Activated CD8-positive, alpha-beta T cell treated with anti-CD3 and anti-CD28 coated beads for 36 hours (primary cell): ENCODE results near the gene MYO16. TPM values are rescaled to one million over a fixed set of nuclear protein-coding genes. Genes with fewer than 3 reads are reported as not detected.

ENCODE experiments used
- ATAC-seq: fragments of 200-7000 bp; cut with Tn5 transposase; one replicate; pipeline ENCODE4 v1.10.0; 2021; ENCODE audit warnings: mild to moderate bottlenecking, moderate library complexity
- CTCF ChIA-PET: fragments of 350-600 bp; sonication (Branson Sonifier 250); formaldehyde crosslinking; loops from one replicate; lab custom pipeline; 2021; ENCODE audit warnings: antibody characterized with exemption; lab: Charles Lee
- POLR2A ChIA-PET: fragments of 350-600 bp; sonication (Branson Sonifier 250); formaldehyde crosslinking; loops from one replicate; lab custom pipeline; 2021; ENCODE audit warnings: antibody characterized with exemption; lab: Charles Lee
- DNase-seq: peaks from one replicate; pipeline ENCODE4 v3.0.0-alpha.2; 2020
- H3K27ac Mint-ChIP-seq: one replicate; pipeline ENCODE4 v1.8.0; 2021; ENCODE audit warnings: mild to moderate bottlenecking, mixed read lengths
- H3K27me3 Mint-ChIP-seq: one replicate; pipeline ENCODE4 v1.8.0; 2021; ENCODE audit warnings: mixed read lengths
- H3K36me3 Mint-ChIP-seq: one replicate; pipeline ENCODE4 v1.8.0; 2021; ENCODE audit warnings: low read depth, mixed read lengths
- H3K4me1 Mint-ChIP-seq: one replicate; pipeline ENCODE4 v1.8.0; 2021; ENCODE audit warnings: low read depth, mixed read lengths
- H3K4me3 Mint-ChIP-seq: one replicate; pipeline ENCODE4 v1.8.0; 2021; ENCODE audit warnings: mild to moderate bottlenecking, moderate library complexity, mixed read lengths
- H3K9me3 Mint-ChIP-seq: one replicate; pipeline ENCODE4 v1.8.0; 2021; ENCODE audit warnings: mixed read lengths
- CTCF ChIP-seq: fragments of 200-600 bp; IDR thresholded peaks from one replicate; pipeline ENCODE4 v1.8.0; 2022; ENCODE audit warnings: antibody characterized with exemption, mild to moderate bottlenecking
- intact Hi-C: fragments of 100-400 bp; cut with micrococcal nuclease; formaldehyde crosslinking; loops from one replicate; pipeline ENCODE4 v1.10.0; 2022
- total RNA-seq, 2 experiments: library from RNA; stranded (reverse); gene quantifications; one replicate each; pipeline ENCODE4 v1.2.3, GENCODE V29; 2021

The MYO16 gene
- total RNA-seq, 2 experiments from 2014 or later = not detected

DNA sequence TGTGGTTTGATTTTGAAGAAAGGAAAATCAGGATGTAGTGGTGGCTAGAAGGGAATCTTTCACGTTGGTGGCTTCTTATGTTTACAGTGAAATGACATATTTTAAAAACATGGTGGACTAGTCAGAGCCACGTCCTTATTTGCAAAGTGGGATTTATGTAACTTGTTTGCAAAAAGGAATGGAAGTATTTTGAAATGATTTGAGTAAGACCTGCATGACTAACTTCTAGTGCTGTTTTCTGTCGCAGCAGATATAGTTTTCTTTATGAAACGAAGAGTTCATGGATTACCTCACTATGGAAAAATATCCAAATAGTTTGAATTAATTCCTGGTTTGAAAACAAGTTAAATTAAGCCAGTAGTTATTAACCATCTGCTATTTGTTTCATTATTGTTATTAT, 476.5 kb downstream of the MYO16 start:
- Mint-ChIP-seq H3K4me1 (no peaks in the 10 kb centered on the region), H3K36me3 (no peaks in the 10 kb centered on the region), H3K27ac (no peak overlapping the region), H3K27me3 (no peaks in the 10 kb centered on the region), H3K9me3 (no peaks in the 10 kb centered on the region), H3K4me3 (no peak overlapping the region)
- no peak for ATAC-seq
- ChIA-PET POLR2A (no interaction called here), CTCF (no interaction called here)
- TF ChIP-seq CTCF = no peak
- no peak for DNase-seq
- intact Hi-C loops = no loop called here

GRCh38 chr13:109110159-109110558, 480.7 kb downstream of the MYO16 start:
- DNase-seq = no peak
- no peak for ATAC-seq
- ChIA-PET CTCF (no interaction called here), POLR2A (no interaction called here)
- Mint-ChIP-seq H3K9me3 (no peaks in the 10 kb centered on the region), H3K36me3 (no peaks in the 10 kb centered on the region), H3K4me1 (no peaks in the 10 kb centered on the region), H3K27ac (no peak overlapping the region), H3K27me3 (peaks cover 2% of the 10 kb centered on the region), H3K4me3 (no peak overlapping the region)
- TF ChIP-seq CTCF = no peak
- intact Hi-C loops = no loop called here

DNA sequence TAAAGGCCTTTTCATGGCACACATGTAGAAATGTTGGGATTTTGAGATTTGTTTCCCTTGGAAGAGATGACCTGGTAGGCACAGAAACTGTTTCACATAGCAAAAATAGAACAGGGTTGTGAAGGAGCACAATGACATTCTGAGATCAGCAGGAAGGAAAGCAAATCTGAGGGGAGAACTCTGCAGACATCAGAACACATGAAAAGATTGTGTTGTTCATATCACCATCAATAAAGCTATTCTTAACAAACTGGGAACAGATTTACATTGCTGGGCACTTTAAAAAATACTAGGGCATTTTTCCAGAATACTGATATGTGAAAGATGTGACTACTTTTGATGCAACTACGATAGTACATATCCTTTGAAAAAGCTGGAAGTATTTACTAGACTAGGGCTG, 481.7 kb downstream of the MYO16 start:
- POLR2A ChIA-PET = interaction anchor here (0.6 kb wide), 1 partner anchor 8 kb away, joined by 4 read pairs; no protein-coding TSS in a partner anchor
- H3K9me3 Mint-ChIP-seq = no peaks in the 10 kb centered on the region

GRCh38 chr13:109113427-109113826, 484.0 kb downstream of the MYO16 start:
- no peak overlapping the region for H3K27ac Mint-ChIP-seq
- no peaks in the 10 kb centered on the region for H3K4me1 Mint-ChIP-seq
- ChIA-PET POLR2A (no interaction called here), CTCF (no interaction called here)
- DNase-seq (no peak), ATAC-seq (no peak)
- TF ChIP-seq CTCF = no peak
- intact Hi-C loops = no loop called here
- H3K4me3 Mint-ChIP-seq = no peak overlapping the region
- H3K27me3 Mint-ChIP-seq = peaks cover 2% of the 10 kb centered on the region
- no peaks in the 10 kb centered on the region for H3K36me3 Mint-ChIP-seq
- H3K9me3 Mint-ChIP-seq = no peaks in the 10 kb centered on the region

More for the DNA sequence above, 481.7 kb downstream of the MYO16 start:
- CTCF ChIA-PET = no interaction called here
- no peak for TF ChIP-seq CTCF
- intact Hi-C loops = no loop called here
- Mint-ChIP-seq H3K4me3 (no peak overlapping the region), H3K27ac (no peak overlapping the region), H3K36me3 (no peaks in the 10 kb centered on the region), H3K27me3 (peaks cover 2% of the 10 kb centered on the region), H3K4me1 (no peaks in the 10 kb centered on the region)
- no peak for ATAC-seq
- DNase-seq = no peak

DNA sequence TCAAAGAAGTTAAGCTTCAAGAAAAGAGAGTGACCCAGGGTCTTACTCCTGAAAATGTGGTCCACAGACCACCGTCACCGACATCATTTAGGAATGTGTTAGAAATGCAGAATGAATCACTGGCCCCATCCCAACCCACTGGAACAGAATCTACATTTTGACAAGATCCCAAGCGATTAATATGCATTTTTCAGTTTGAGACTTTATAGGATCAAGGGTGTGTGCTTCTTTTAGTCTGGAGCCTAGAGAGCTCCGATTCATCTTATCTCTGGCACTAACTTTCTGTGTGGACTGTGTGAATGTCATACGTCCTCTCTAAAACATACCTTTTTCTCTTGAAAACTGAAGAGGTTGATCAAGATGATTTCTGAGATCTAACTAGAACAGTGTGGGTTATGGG, 484.8 kb downstream of the MYO16 start:
- intact Hi-C loops = no loop called here

More for the DNA sequence above, 484.8 kb downstream of the MYO16 start:
- H3K27ac Mint-ChIP-seq = no peak overlapping the region
- H3K9me3 Mint-ChIP-seq = no peaks in the 10 kb centered on the region
- peaks cover 2% of the 10 kb centered on the region for H3K27me3 Mint-ChIP-seq
- ChIA-PET CTCF (no interaction called here), POLR2A (no interaction called here)
- DNase-seq = no peak
- no peaks in the 10 kb centered on the region for H3K4me1 Mint-ChIP-seq
- ATAC-seq = no peak
- TF ChIP-seq CTCF = no peak
- no peaks in the 10 kb centered on the region for H3K36me3 Mint-ChIP-seq
- H3K4me3 Mint-ChIP-seq = no peak overlapping the region
